GM11168 (cell line): ENCODE data around the gene FAM193A.
"Not testable (repeated sequence)": the region's sequence is repeated elsewhere in the genome, so short reads cannot be mapped to it uniquely, and the experiment has no call there.

Experiments
- in situ Hi-C: fragments of 300-500 bp; cut with MboI; formaldehyde crosslinking; loops from one replicate; pipeline ENCODE4 v1.12.0; 2022; ENCODE audit warnings: low sequenced_read_pairs; ENCODE audit not compliant: unreplicated experiment

The FAM193A gene

GRCh38 chr4:2606960-2607506 is 70.6 kb downstream of the FAM193A start:
- in situ Hi-C loops, result no loop called here

- in situ Hi-C loops, result no loop called here
These were observed 71.4 kb downstream of the FAM193A start for GRCh38 chr4:2607822-2608221.

- in situ Hi-C loops, result no loop called here
These were observed 71.8 kb downstream of the FAM193A start for GRCh38 chr4:2608291-2608690.

GRCh38 chr4:2615821-2616220 is 79.4 kb downstream of the FAM193A start:
- in situ Hi-C loops, result no loop called here

GRCh38 chr4:2617955-2618354 is 81.5 kb downstream of the FAM193A start:
- in situ Hi-C loops, result no loop called here

GRCh38 chr4:2618729-2619128 is 82.3 kb downstream of the FAM193A start:
- in situ Hi-C loops, result not testable (repeated sequence)

- in situ Hi-C loops, result no loop called here
These were observed 83.0 kb downstream of the FAM193A start for GRCh38 chr4:2619459-2619858.

- in situ Hi-C loops, result no loop called here
These were observed 85.0 kb downstream of the FAM193A start for GRCh38 chr4:2621419-2621818.

GRCh38 chr4:2623442-2623841 is 87.0 kb downstream of the FAM193A start:
- in situ Hi-C loops, result no loop called here

GRCh38 chr4:2624782-2625530 is 88.5 kb downstream of the FAM193A start:
- in situ Hi-C loops, result no loop called here

GRCh38 chr4:2626231-2626630 is 89.8 kb downstream of the FAM193A start:
- in situ Hi-C loops, result no loop called here

- in situ Hi-C loops, result no loop called here
These were observed 94.3 kb downstream of the FAM193A start for GRCh38 chr4:2630556-2631273.

- in situ Hi-C loops, result no loop called here
These were observed 97.6 kb downstream of the FAM193A start for GRCh38 chr4:2634014-2634413.

GRCh38 chr4:2636331-2636730 is 99.9 kb downstream of the FAM193A start:
- in situ Hi-C loops, result no loop called here

GRCh38 chr4:2636994-2637393 is 100.5 kb downstream of the FAM193A start:
- in situ Hi-C loops, result not testable (repeated sequence)

- in situ Hi-C loops, result no loop called here
These were observed 101.6 kb downstream of the FAM193A start for GRCh38 chr4:2637956-2638552.

- in situ Hi-C loops, result no loop called here
These were observed 102.3 kb downstream of the FAM193A start for GRCh38 chr4:2638730-2639129.

- in situ Hi-C loops, result no loop called here
These were observed 106.5 kb downstream of the FAM193A start for GRCh38 chr4:2642968-2643367.

- in situ Hi-C loops, result no loop called here
These were observed 107.1 kb downstream of the FAM193A start for GRCh38 chr4:2643555-2643954.

- in situ Hi-C loops, result no loop called here
These were observed 110.1 kb downstream of the FAM193A start for GRCh38 chr4:2646396-2647149.
